Measurements from ENCODE around the gene ITGA6.

Gene ITGA6

DNA sequence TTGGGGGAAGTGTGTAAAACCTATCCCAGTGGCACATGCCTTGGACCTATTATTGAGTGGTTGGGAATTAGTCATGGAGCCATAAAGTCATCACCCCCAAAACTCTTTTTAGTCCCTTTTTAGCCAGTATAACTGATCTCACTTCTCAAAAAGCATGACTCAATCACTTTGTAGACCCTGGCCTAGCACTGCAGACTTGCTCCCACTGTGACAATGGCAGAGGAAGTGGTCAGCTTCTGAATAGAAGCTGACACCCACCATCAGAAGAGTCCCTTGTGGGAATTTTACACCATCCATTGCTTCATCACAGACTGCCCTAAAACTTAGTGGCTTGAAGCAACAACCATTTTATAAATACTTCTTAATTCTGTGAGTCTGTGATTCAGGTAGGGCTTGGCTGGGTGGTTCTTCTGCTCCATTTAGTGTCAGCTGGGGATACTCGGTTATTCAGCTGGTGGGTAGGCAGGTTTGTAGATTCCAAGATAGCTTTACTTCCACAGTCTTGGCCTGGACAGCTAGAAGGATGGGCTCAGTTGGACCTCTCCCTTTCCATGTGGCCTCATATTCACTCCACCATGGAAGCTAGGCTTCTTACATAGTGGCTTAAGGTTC lies 10.8 kb upstream of the ITGA6 start:
- DNase-seq, result no peak

DNA sequence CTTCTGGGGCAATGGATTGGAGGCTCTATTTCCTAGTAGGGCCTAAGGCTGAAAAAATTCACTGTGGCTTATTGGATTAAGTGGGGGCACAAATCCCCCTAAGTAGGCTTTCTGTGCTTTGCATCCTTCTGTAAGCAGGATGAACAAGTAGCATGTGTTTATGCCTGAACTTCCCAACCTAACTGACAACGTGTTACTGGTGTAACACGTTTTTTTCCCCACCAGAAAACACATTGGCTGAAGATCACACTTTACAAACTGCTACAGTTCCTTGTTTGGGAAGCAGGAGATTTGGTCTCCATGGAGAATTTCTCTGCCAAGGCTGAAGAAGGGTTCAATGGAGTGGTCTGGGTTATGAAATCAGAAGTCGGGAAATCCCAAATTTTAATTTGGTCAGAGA lies 7.2 kb upstream of the ITGA6 start:
- DNase-seq, result no peak

DNA sequence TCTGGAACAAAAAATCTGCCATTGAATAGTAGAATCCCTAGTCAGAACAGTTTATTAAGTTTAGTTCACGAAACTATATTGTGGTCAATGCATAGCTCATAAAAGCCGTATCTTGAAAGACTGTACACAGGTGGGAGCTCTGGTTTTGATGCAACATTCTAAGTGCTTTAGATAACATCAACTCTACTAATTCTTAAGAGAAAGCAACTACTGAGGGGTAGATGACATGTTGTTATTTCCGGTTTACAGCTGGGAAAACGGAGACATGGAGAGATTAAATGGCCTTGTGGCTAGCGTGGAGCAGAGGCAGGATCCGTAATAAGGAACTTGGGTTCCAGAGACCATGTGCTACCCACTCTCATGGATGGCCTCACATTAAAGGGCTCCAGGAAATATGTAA lies 4.2 kb upstream of the ITGA6 start:
- no peak for DNase-seq

DNA sequence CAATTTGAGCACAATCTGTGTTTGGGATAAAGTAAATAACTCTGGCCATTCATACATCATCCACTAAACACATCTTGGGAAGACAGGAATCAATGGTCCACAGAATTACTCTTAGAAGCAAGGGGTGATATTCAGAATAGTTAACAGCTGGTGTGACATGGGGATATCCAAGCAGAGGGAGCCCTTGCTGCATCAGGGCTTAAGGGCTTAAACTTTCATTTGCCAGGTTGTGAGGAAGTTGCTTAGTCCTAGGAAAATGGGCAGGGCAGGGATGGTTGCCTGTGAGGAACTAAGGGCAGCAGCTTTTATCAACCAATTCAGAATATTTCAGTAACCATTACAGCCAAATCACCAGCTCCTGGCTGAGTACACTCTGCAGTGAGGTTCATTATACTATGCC lies 2.0 kb upstream of the ITGA6 start:
- DNase-seq, result no peak

DNA sequence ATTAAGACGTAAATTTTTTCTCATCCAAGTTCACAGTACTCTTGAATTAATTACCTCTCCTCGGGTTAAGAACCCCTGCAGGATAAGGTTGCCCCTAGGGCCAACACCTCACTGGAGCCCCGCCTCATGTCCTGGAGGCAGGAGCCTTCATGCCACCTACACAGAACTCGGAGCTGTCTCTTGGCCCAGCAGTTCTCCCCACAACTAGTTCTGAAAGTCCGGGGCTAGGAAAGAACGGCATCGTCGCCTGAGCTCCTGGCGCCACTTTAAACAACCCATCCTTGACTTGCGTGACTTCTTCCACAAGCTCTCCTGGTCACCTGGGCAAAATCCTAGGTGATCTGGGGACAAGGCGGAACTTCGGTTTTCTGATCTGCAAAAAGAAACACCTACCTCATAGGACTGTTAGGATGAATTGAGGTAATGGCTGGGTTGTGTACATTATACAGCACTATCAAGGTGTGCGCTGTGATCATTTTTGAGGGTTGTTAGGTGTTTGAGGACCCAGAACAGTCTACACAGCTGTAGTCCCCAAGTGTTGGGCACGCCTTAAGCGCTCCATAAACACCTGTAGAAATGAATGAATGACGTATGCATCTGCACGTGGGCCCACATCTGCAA lies 641 bp upstream of the ITGA6 start:
- no peak for DNase-seq

DNA sequence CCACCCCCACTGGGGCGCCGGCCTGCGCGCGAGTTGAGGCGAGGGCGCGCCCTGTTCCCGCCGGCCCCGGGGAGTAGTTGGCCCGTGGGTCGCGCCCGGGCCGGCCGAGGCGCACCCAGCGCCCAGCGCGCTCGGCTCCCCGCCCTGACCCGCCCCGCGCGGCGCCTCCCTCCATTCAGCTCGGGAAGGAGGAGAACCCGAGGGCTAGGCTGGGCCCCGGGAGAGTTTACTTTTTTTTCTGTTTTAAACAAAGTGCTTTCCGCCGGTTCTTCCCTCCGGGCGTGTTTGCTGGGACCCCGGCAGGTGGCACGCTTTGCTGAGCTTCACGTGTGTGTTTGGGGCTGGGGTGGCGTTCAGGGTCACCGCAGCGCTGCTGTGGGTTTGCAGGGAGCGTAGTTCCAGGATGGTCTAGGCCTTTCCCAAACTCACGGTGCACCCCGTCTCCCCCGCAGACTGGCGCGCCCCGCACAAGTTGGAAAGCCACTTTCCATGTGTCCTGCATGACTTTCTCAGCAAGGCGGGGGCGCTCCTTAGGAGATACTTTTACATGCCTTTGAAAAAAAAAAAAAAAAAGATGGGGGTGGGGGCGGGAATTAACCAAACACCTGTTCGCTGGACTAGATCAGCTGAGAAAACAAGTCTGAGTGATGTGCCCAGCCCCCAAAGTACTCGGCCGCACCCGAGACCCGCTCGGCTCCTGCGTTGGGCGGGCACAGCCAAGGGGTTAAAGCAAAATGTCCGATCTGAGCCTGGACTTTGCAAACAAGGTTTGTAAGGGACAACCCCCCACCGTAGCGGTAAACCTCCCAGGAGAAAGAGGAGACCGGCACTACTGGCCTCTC lies 825 bp downstream of the ITGA6 start:
- peak; percentile 35 to 60 for DNase-seq

DNA sequence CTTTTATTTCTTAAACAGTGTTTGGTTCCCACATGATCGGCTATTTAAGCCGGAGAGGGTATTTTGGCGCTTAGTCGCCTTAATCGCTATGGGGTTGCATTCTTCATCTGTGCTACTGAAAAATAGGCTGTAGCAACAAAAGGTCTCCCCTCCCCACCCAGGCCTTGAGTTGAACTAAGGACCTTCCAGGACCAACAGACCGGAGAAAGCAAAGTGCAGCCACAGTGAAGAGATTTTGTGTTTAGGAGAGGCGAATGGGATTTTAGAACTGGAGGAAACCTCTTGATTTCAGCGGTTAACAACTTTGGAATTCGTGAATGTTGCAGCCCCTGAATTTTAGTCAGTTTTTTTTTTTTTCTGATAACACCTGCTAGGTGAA lies 1.4 kb downstream of the ITGA6 start:
- no peak for DNase-seq

DNA sequence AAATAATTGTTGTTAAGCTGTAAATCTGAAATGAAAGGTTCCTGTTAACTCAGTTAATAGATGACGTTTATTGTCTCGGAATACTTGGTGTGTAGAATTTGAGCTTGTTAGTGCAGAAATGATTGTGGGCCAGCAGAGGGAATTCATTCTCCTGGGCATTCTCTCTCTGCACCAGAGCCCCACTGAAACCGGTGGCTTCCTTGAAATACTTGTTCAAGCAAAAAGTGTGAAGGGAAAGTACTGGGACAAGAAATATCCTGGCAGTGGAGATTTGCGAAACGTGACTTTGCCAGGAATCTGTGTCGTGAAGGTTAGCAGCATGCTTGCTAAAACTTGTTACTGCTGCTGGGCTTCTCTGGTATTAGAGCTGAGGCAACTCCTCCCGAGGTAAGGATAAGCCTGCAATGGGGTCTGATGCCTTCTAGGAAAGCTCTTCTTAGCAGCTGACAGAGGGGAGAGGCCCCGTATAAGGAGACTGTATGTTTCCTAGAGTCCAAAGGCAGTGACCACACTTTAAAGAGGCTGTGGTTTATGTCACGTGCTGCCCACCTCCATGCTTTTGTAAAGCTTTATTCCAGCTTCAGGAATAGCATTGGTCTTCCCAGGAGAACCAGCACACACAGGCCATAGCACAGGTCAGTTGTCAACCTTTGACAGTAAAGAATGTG lies 2.0 kb downstream of the ITGA6 start:
- DNase-seq, result no peak

DNA sequence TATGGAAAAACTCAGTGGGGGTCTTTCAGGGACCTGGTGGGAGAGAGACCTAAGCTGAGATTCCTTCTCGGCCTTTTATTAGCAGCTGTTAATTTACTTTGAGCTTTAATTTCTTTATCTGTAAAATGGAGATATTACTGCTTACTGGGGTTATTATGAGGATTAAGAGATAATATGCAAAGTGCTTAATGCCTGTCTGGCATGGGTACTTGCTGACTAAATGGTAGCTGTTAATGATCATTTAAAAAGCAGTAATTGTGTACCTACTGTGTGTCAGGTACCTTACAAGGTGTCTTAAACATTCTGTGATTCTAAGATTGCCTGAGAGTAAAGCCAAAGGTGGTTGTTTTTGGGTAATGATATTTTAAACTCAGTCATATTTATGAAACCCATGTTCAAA lies 2.6 kb downstream of the ITGA6 start:
- no peak for DNase-seq

DNA sequence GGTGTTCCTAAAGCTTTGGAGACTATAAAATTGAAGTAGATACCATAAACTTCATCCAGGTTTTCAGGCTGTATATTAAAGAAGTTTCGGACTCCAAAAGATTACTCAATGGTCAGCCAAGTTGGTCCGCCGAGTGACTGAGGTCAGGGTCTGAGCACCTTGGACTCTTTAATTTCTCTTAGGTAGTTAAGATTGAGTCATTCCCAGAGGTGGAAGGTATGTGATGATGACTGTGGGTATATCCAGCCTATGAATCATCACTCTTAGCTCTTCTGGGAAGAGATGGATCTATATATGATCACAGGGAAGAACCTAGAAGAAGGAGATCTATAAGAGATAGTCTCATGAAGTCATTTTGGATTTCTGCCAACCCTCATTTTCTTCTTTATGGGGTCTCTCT lies 3.3 kb downstream of the ITGA6 start:
- no peak for DNase-seq

DNA sequence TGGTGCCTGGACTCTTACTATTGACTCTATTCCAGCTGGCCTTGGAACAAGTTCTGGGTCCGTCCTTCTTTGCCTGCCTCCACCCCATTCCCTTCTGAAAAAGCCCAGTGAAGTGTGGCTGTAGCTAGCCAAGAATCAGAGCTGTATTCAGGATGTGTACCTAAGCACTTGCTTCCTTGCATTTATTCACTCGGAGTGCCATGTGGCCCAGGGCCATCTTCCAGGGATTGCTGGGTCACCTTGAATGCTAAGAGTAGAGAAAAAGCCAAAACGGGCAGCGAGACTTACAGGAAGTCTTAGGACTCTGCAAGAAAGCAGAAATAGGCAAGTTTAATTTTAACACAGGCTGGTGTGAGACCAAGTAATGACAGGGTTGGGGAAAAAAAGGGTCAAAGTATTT lies 4.1 kb downstream of the ITGA6 start:
- DNase-seq, result peak; percentile 16 to 32

DNA sequence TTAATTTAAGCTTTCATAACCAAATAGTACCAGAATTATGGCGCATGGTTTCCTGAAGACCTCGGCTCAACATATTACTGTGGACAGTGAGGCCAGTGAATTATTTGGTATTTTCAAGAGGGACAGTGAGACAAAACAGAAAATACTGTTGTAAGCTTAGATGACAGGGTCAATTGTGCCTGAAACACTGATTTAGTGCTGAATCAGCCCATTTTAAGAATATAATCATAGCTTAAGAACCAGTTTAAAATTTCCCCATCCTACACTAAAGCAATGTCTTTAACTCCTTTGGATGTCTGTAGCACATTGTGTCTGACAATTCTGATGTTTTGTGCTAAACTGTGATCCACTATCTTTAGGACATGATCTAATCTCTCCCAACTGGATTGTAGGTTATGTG lies 4.6 kb downstream of the ITGA6 start:
- no peak for DNase-seq

DNA sequence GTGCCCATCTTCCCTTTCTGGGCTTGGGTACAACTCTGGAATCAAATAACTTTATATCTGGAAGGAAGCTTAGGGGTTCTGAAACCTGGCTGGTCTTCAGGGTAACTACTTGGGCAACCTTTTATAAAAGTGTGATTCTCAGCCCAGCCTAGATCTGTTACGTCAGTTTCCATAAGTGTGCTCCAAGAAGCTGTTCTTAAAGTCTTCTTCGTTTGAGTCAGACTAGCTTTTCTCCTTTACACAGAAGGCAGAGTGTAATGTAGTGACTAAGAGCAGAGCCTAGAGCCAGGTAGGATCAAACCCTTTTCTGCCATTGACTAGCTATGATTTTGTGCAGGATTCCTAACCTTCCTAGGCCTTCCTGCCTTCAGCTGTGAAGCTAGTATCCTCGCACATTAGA lies 5.8 kb downstream of the ITGA6 start:
- no peak for DNase-seq

DNA sequence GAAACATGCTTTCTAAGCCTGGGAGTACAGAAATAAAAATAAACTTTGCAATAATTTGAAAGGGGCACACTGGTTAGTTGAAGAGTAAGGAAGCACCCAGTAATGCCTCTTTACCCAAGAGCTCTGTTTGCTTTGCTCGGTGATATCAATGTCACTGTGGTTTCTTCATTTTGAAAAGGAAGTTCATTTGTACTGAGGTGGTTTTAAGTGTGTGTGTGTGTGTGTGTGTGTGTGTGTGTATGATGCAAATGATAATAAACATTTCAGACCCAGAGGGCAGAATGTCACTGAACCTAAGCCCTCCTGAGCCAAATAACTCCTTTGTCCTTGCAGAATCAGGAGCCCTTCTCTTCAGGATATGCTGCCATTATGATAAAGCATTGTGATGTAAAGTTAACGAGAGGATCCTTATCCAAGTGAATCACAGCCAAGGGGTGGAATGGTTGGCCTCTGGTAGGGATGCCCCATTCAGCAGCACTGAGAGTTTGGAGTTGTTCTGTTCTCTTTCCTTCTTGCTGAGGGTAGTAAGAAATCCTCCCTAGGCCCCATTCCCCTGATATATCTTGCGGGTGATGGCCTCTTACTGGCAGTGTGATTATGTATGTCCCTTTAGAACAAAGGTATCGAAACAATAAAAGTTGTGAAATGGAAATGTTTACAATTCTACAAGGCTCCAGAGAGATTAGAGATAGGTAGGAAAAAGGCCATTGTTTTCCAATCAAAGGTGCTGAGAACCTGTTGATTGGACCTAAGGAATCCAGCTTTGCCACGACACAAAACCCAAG lies 7.6 kb downstream of the ITGA6 start:
- peak; percentile 75 to 77 for DNase-seq

DNA sequence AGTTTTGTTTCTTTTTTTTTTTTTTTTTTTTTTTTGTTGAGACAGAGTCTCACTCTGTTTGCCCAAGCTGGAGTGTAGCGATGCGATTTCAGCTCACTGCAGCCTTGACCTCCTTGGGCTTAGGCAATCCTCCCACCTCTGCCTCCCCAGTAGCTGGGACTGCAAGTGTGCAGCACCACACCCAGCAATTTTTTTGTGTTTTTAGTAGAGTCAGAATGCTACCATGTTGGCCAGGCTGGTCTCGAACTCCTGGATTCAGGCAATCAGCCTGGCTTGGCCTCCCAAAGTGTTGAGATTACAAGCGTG lies 8.2 kb downstream of the ITGA6 start:
- no peak for DNase-seq

DNA sequence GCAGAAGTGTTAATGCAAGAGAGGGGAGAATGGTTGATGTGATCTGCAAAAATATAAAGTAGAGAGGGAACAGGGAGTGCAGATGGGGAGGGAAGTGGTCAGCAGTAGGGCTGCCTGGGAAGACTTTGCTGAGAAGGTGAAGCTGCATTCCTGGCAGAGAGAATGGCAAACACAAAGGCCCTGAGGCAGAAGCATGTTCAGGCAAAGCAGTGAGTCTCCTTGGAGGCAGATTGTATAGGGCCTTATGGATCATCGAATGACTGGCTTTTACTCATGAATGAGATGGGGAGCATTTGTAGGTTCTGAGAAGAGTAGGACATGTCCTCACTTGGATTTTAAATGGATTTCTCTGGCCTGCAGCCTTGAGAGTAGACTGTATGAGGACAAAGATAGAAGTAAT lies 9.5 kb downstream of the ITGA6 start:
- DNase-seq, result no peak

DNA sequence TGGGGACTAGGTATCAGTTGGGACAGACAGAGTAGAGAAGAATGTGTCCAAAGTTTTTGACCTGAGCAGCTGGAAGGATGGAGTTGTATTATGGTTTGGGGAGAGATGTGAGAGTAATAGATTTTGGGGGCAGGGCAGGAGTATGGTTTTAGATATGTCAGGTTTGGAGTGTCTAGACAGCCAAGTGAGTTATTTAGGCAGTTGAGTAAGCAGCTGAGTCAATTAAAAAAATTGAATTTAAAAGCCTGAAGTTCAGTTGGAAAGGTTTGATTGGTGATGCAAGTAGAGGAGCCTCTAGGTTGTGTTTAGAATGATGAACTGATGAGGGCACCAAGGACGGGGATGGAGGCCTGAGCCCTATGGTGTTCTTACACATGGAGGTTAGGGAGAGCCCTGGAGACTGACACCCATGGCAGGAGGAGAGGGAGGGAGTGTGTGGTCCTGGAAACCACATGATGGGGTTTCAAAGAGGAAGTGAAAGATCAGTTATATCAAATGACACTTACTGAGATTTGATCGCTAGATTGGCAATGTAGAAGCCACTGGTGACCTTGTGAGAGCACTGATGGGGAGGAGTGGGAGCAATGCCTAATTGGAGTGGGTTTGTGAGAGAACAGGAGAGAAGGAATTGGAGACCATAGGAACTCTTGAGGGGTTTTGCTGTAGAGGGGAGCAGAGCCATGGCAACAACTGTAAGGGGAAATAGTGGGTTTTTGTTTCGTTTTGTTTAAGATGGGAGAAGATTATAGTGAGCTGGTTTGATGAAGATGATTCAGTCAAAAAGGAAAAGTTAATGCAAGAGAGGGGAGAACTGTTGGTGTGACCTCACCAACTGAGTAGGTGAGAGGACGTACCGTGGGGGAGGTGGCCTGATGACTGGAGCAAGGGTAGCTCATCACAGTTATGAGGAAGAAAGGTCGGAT lies 10.3 kb downstream of the ITGA6 start:
- peak; percentile 63 to 64 for DNase-seq

DNA sequence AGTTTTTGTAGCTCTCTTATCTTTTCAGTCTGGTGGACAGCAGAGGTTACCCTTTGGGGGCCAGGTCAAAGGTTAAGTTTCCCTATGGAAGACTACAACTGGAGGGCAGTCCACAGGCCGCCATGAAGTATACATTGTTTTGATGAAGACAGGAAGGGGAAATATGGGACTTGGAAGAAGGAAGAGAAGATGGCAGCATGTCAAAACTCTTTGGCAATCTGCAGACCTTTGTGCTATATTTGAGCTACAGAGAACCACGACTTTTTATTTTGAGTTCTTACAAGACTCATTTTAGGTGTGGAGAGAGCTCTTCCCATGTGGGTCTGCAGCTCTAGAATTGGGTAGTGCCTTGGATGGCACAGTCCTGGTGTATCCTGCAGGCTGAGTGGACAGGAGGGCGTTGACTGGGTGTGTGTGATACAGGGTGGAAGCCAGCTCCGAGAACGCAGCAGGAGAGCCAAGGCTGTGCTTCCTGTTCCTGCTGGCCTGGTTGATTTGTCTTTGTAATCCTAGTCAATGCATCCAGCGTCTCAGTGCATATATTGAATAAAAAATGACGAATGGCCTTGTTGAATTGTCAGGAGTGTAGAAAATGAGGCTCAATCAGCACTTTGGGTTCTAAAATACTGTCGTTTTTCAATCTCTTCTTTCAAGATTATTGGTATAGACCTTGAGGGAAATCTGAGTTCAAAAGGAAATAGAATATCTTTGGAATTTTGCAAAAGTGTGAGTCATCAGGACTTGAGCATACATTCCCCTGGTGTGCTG lies 11.5 kb downstream of the ITGA6 start:
- DNase-seq, result no peak

DNA sequence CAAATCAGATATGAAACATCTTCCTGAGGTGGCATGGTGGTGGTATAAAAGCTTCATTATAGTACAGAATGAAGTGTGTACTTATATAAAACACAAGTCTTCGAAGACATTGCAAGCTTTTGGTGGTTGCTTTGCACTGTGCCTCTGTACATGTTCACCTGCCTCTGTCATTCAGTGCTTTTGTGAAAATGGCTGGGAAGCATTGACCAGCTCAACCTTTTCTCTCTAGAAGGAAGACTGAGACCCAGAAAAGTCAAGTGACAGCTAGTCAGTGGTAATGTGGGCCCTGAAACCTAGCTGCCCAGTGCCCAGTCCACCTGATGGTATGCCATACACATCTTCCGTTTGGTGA lies 12.1 kb downstream of the ITGA6 start:
- DNase-seq, result no peak

DNA sequence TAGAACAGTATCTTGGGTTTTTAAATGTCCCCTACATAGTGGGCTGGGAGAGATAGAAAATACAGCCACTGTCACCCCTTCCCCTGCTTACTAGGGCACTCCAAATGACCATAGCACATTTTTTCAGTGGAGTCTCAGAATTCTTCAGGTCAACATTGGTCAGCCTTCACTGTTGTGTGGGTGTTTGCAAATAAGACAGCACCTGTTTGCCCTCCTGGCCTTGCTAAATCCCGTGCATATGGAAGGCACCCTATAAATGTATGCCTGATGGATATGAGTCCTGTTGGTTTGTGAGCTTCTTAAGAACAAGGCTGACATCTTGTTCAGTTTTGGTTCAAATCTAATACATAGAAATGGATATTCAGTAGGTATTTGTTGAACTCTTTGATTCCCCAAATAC lies 12.5 kb downstream of the ITGA6 start:
- no peak for DNase-seq

DNA sequence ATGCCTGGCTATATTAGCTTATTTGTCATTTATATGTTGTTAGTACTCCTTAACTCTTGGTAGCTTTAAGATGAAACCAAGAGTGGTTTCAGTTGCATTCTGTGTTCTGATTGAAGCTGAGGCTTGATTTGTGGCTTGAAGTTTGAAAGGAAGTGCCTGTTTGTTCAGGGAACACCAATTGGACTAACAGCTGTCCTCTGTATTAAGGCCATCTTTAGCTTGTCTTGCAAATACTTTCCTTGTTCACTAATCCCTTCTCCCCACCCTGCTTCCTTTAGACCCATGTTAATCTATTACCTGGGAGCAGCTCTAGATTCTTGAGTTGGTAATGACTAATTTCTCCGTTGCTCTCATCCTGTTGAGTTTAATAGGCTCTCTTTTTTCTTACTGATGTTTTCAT lies 13.4 kb downstream of the ITGA6 start:
- no peak for DNase-seq

Measured in Kasumi-1 (cell line).